NCI-H1092 treated with DMSO at 0.1 percent for 48 hours (cell line): ENCODE measurements around the gene CLCNKB.
"Not testable (repeated sequence)": the region's sequence is repeated elsewhere in the genome, so short reads cannot be mapped to it uniquely, and the experiment has no call there.

ENCODE experiments used
- DNase-seq: peaks from one replicate; lab custom pipeline; 2025; lab: John Stamatoyannopoulos, UW

Gene CLCNKB

GRCh38 chr1:16033103-16033632 is 10.4 kb upstream of the CLCNKB start:
- DNase-seq: not testable (repeated sequence)

- not testable (repeated sequence) for DNase-seq
These were observed 7.1 kb upstream of the CLCNKB start for GRCh38 chr1:16036461-16036860.

GRCh38 chr1:16038620-16038912 is 5.0 kb upstream of the CLCNKB start:
- DNase-seq: no peak

- DNase-seq: not testable (repeated sequence)
These were observed 3.7 kb upstream of the CLCNKB start for GRCh38 chr1:16039871-16040270.

- no peak for DNase-seq
These were observed 2.4 kb upstream of the CLCNKB start for GRCh38 chr1:16041200-16041599.

- no peak for DNase-seq
These were observed 1.5 kb upstream of the CLCNKB start for GRCh38 chr1:16042096-16042495.

GRCh38 chr1:16042654-16043053 is 928 bp upstream of the CLCNKB start:
- DNase-seq: not testable (repeated sequence)

- no peak for DNase-seq
These were observed 368 bp downstream of the CLCNKB start for GRCh38 chr1:16043950-16044349.

- DNase-seq: no peak
These were observed 3.3 kb downstream of the CLCNKB start for GRCh38 chr1:16046842-16047241.

GRCh38 chr1:16047791-16048475 is 4.4 kb downstream of the CLCNKB start:
- DNase-seq: no peak

- DNase-seq: peak; percentile 15
These were observed 5.1 kb downstream of the CLCNKB start for GRCh38 chr1:16048573-16049189.

GRCh38 chr1:16050328-16050727 is 6.7 kb downstream of the CLCNKB start:
- no peak for DNase-seq

- DNase-seq: no peak
These were observed 7.5 kb downstream of the CLCNKB start for GRCh38 chr1:16051039-16051438.

GRCh38 chr1:16051949-16052348 is 8.4 kb downstream of the CLCNKB start:
- DNase-seq: not testable (repeated sequence)

GRCh38 chr1:16053781-16054502 is 10.4 kb downstream of the CLCNKB start:
- no peak for DNase-seq

GRCh38 chr1:16054598-16055540 is 11.3 kb downstream of the CLCNKB start:
- no peak for DNase-seq

GRCh38 chr1:16055613-16056520 is 12.3 kb downstream of the CLCNKB start:
- DNase-seq: peak; percentile 80

- not testable (repeated sequence) for DNase-seq
These were observed 12.9 kb downstream of the CLCNKB start for GRCh38 chr1:16056521-16056912.

- not testable (repeated sequence) for DNase-seq
These were observed 13.8 kb downstream of the CLCNKB start for GRCh38 chr1:16057314-16057915.

- DNase-seq: not testable (repeated sequence)
These were observed 15.0 kb downstream of the CLCNKB start for GRCh38 chr1:16058394-16059120.
